Neutrophil (primary cell): ENCODE measurements around the gene TUBE1.
A peak's percentile ranks its signal among the peaks of the same experiment; 100 is the strongest.

Source experiments
- H3K27ac ChIP-seq: fragments of 200-600 bp; sonication (generic); 2 replicates; pipeline ENCODE4 v1.5.1; 2016; ENCODE audit warnings: mild to moderate bottlenecking, moderate library complexity
- H3K27me3 ChIP-seq: fragments of 200-600 bp; sonication (generic); 2 replicates; pipeline ENCODE4 v1.6.0; 2016; ENCODE audit warnings: mild to moderate bottlenecking
- H3K36me3 ChIP-seq: fragments of 200-600 bp; sonication (generic); 2 replicates; pipeline ENCODE4 v1.5.1; 2017
- H3K4me1 ChIP-seq, 2 experiments: fragments of 200-600 bp in 1 of 2; sonication (generic) in 1 of 2; 1 replicate in 1 of 2; 2 replicates in 1 of 2; pipeline versions ENCODE4 v1.5.1 to v1.6.1; 2013 to 2016; ENCODE audit warnings: low read depth in 1 of 2, low read length in 1 of 2, mild to moderate bottlenecking in 1 of 2, moderate library complexity in 1 of 2; ENCODE audit not compliant: control insufficient read depth in 1 of 2, insufficient read depth in 1 of 2
- H3K4me3 ChIP-seq, 2 experiments: fragments of 200-600 bp in 1 of 2; sonication (generic) in 1 of 2; 1 replicate in 1 of 2; 2 replicates in 1 of 2; pipeline ENCODE4 v1.5.1; 2013 to 2016; ENCODE audit warnings: low read depth in 1 of 2, low read length in 1 of 2, mild to moderate bottlenecking in 1 of 2, moderate library complexity in 1 of 2
- H3K9me3 ChIP-seq: fragments of 200-600 bp; sonication (generic); 2 replicates; pipeline ENCODE4 v1.5.1; 2016
- TF ChIP-seq, protein P1 (sequence below): fragments of 200-600 bp; sonication (generic); IDR thresholded peaks from 2 replicates; pipeline ENCODE4 v1.5.1; 2016; ENCODE audit warnings: antibody characterized with exemption

TUBE1 gene, protein sequence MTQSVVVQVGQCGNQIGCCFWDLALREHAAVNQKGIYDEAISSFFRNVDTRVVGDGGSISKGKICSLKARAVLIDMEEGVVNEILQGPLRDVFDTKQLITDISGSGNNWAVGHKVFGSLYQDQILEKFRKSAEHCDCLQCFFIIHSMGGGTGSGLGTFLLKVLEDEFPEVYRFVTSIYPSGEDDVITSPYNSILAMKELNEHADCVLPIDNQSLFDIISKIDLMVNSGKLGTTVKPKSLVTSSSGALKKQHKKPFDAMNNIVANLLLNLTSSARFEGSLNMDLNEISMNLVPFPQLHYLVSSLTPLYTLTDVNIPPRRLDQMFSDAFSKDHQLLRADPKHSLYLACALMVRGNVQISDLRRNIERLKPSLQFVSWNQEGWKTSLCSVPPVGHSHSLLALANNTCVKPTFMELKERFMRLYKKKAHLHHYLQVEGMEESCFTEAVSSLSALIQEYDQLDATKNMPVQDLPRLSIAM

DNA sequence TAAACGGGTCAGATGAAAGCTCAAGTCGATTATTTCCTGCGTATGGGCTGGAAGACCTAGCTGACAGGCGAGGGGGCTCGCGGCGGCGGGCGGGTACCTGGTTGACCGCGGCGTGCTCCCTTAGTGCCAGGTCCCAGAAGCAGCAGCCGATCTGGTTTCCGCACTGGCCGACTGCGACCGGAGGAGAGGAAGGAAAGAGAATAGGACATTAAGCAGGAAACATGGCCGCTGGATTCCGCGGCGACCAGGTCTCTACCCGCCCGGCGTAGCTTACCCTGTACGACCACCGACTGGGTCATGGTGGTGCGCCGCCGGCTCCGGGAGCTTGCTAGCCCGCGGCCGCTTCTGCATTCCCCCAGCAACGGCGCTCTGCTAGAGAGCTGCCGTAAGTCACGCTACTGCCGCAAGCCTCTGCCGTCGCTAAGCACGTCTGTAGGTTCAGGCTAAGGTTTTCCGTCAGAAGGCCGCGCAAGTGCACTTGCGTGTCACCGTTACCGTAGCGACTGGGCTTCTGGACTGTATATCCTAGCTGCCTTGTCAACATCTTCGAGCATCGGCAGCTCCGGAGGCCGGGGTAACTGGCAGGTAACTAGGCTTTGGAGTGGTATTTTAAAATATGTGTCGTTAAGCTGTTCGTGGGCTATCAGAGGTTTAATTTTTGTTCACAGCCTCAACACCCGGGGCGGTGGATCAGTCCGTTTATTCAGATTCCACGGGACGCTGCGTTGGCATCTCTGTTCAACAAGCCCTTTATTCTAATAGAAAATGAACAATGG is at the start of gene TUBE1, which contains the start of gene FAM229B:
Gene TUBE1 (minus strand): TSS at position 347 of the 776 bp plus-strand sequence. CDS start 48 bp downstream, at position 299.
Gene FAM229B (plus strand): TSS at position 456 of the 776 bp plus-strand sequence. CDS start 11,693 bp downstream, outside the sequence.
- H3K36me3 ChIP-seq: no peaks in the 10 kb centered on the region
- H3K9me3 ChIP-seq: no peaks in the 10 kb centered on the region
- H3K27ac ChIP-seq: peak within 1 kb of the TSS; percentile 61
- H3K4me1 ChIP-seq: peaks cover 22 to 24% of the 10 kb centered on the region in 2 experiments
- H3K27me3 ChIP-seq: peaks cover 21% of the 10 kb centered on the region
- H3K4me3 ChIP-seq: peak within 1 kb of the TSS; percentile 62 to 69
- TF ChIP-seq, protein P1, sequence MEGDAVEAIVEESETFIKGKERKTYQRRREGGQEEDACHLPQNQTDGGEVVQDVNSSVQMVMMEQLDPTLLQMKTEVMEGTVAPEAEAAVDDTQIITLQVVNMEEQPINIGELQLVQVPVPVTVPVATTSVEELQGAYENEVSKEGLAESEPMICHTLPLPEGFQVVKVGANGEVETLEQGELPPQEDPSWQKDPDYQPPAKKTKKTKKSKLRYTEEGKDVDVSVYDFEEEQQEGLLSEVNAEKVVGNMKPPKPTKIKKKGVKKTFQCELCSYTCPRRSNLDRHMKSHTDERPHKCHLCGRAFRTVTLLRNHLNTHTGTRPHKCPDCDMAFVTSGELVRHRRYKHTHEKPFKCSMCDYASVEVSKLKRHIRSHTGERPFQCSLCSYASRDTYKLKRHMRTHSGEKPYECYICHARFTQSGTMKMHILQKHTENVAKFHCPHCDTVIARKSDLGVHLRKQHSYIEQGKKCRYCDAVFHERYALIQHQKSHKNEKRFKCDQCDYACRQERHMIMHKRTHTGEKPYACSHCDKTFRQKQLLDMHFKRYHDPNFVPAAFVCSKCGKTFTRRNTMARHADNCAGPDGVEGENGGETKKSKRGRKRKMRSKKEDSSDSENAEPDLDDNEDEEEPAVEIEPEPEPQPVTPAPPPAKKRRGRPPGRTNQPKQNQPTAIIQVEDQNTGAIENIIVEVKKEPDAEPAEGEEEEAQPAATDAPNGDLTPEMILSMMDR: no peak

DNA sequence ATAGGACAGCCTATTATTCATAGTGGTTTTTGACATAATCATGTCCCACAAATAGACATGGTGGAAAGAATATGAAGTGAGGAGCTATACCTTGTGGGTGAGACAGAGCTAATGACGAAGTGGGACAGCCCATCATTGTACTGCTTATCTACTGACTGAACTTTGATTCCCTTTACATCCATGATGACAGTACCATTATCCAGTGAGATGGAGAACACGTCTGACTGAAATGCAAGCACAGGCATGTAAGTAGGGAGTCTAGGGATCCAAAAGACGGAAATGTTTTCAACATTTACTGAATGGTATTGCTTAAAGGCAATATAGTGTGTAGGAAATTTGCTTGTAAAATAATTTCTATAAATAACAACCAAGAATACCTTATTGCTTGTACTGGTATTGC is 43.6 kb upstream of the TUBE1 start:
- TF ChIP-seq, protein P1: no peak
- no peaks in the 10 kb centered on the region for H3K36me3 ChIP-seq
- H3K9me3 ChIP-seq: no peaks in the 10 kb centered on the region
- H3K4me1 ChIP-seq: no peaks in the 10 kb centered on the region
- H3K4me3 ChIP-seq: no peak overlapping the region
- H3K27me3 ChIP-seq: no peaks in the 10 kb centered on the region
- H3K27ac ChIP-seq: no peak overlapping the region

DNA sequence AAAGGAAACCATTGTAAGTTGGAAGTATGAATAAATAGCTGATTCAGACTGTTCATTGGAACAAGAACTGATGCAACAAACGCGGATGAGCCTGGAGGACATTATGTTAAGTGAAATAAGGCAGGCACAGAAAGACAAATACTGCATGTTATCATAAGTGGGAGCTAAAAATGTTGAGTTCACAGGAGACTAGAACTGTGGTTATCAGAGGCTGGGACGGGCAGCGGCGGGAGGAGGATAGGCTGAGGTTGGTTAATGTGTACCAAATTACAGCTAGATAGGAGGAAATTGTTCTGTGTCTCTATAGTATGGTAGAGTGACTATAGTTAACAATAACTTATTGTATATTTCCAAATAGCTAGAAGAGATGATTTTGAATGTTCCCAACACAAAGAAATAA is 40.9 kb upstream of the TUBE1 start:
- H3K4me1 ChIP-seq: no peaks in the 10 kb centered on the region
- no peak overlapping the region for H3K27ac ChIP-seq
- TF ChIP-seq, protein P1: no peak
- H3K36me3 ChIP-seq: no peaks in the 10 kb centered on the region
- H3K4me3 ChIP-seq: no peak overlapping the region
- H3K27me3 ChIP-seq: no peaks in the 10 kb centered on the region
- no peaks in the 10 kb centered on the region for H3K9me3 ChIP-seq

DNA sequence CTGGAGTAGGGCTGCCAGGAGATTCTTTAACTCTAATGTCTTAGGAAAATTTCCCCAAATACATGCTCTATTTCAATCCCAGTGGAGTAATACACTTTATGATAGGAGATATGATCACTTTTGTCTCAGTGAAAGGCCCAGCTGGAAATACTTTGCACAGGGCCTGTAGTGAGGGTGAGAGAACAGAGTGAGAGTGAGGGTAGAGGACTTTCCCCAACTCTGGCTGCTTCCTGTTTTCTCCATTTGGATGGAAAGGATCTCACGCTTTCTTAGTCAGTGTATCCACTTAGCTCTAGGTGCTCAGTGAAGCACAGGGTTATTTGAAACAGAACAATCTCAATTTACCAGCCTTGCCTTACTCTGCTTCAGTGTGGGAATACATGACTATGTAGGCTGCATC is 36.7 kb upstream of the TUBE1 start:
- Histone ChIP-seq H3K4me3 (no peak overlapping the region), H3K27me3 (no peaks in the 10 kb centered on the region), H3K9me3 (no peaks in the 10 kb centered on the region), H3K4me1 (no peaks in the 10 kb centered on the region), H3K27ac (no peak overlapping the region), H3K36me3 (no peaks in the 10 kb centered on the region)
- TF ChIP-seq, protein P1: no peak

DNA sequence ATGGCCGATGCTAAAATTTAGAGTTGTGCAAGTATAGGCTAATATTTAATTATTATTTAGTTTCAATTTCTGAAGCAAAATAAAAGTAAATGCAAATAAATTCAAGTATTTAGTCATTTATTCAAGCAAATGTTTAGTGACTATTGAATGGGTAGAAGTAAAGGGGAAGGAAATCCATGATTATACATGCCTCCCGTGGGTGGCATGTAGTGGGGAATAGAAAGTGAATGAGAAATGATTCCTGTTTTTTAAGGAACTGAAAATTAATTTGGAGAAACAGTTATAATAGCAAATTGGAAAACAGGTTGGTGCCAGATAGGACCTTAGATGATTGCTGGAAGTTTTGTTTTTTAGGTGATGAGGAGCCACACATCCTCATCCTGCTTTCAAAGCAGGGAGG is 35.5 kb upstream of the TUBE1 start:
- H3K27me3 ChIP-seq: no peaks in the 10 kb centered on the region
- H3K4me3 ChIP-seq: no peak overlapping the region
- no peaks in the 10 kb centered on the region for H3K9me3 ChIP-seq
- H3K27ac ChIP-seq: no peak overlapping the region
- TF ChIP-seq, protein P1: no peak
- no peaks in the 10 kb centered on the region for H3K36me3 ChIP-seq
- H3K4me1 ChIP-seq: no peaks in the 10 kb centered on the region
